DND-41 (cell line): ENCODE measurements around the gene IFI44.

Source experiments
- CTCF ChIP-seq: IDR thresholded peaks from 2 replicates; pipeline ENCODE4 v1.5.1; 2012; ENCODE audit warnings: borderline replicate concordance, low read length, moderate library complexity, mild to moderate bottlenecking; ENCODE audit not compliant: poor library complexity, severe bottlenecking; ENCODE audit errors: extremely low read depth
- EZH2 ChIP-seq: IDR thresholded peaks from 3 replicates; pipeline ENCODE4 v1.6.1; 2012; ENCODE audit warnings: borderline replicate concordance, low read depth, mild to moderate bottlenecking, moderate library complexity, low read length, inconsistent platforms; ENCODE audit not compliant: severe bottlenecking

GRCh38 chr1:78713297-78713696, 63.7 kb downstream of the IFI44 start:
- TF ChIP-seq CTCF: no peak
- no peak for TF ChIP-seq EZH2
